IPS-18a (cell line): ENCODE measurements around the gene USP17L15.
"Not testable (repeated sequence)": the region's sequence is repeated elsewhere in the genome, so short reads cannot be mapped to it uniquely, and the experiment has no call there.

Source experiments
- H3K27ac ChIP-seq: one replicate; pipeline ENCODE4 v1.5.1; 2013; ENCODE audit warnings: low read length
- H3K27me3 ChIP-seq: one replicate; pipeline ENCODE4 v1.6.1; 2013; ENCODE audit warnings: mild to moderate bottlenecking, low read length; ENCODE audit not compliant: control insufficient read depth, insufficient read depth
- H3K36me3 ChIP-seq: one replicate; pipeline ENCODE4 v1.6.1; 2013; ENCODE audit warnings: low read depth, low read length; ENCODE audit not compliant: control insufficient read depth
- H3K4me1 ChIP-seq: one replicate; pipeline ENCODE4 v1.6.1; 2013; ENCODE audit warnings: low read depth, low read length; ENCODE audit not compliant: control insufficient read depth
- H3K4me3 ChIP-seq: one replicate; pipeline ENCODE4 v1.5.1; 2013; ENCODE audit warnings: low read length
- H3K9ac ChIP-seq: one replicate; pipeline ENCODE4 v1.6.1; 2013; ENCODE audit warnings: mild to moderate bottlenecking, low read length, moderate library complexity
- H3K9me3 ChIP-seq: one replicate; pipeline ENCODE4 v1.6.1; 2013; ENCODE audit warnings: low read depth, low read length; ENCODE audit not compliant: control insufficient read depth

USP17L15 gene

GRCh38 chr4:9234085-9234484 is at the start of gene USP17L15:
USP17L15 (plus strand) TSS chr4:9234385; CDS start chr4:9234385, 0 bp downstream.
- not testable (repeated sequence) for H3K4me3 ChIP-seq, H3K27ac ChIP-seq, H3K9me3 ChIP-seq, H3K36me3 ChIP-seq, H3K27me3 ChIP-seq, H3K9ac ChIP-seq, H3K4me1 ChIP-seq

- H3K27me3 ChIP-seq, H3K4me3 ChIP-seq, H3K27ac ChIP-seq, H3K4me1 ChIP-seq, H3K9me3 ChIP-seq, H3K9ac ChIP-seq, H3K36me3 ChIP-seq: not testable (repeated sequence)
Observed at GRCh38 chr4:9210357-9210756, 23.8 kb upstream of the USP17L15 start, which contains the start of gene USP17L10. USP17L10 (plus strand) TSS chr4:9210657; CDS start chr4:9210657, 0 bp downstream.

GRCh38 chr4:9214701-9215100 is 19.5 kb upstream of the USP17L15 start:
- not testable (repeated sequence) for H3K36me3 ChIP-seq, H3K4me1 ChIP-seq, H3K27ac ChIP-seq, H3K9ac ChIP-seq, H3K27me3 ChIP-seq, H3K9me3 ChIP-seq, H3K4me3 ChIP-seq

GRCh38 chr4:9215105-9215504 is 19.1 kb upstream of the USP17L15 start, which contains the start of gene USP17L11:
USP17L11 (plus strand) TSS chr4:9215405; CDS start chr4:9215405, 0 bp downstream.
- H3K27ac ChIP-seq, H3K9ac ChIP-seq, H3K4me3 ChIP-seq, H3K36me3 ChIP-seq, H3K4me1 ChIP-seq, H3K9me3 ChIP-seq, H3K27me3 ChIP-seq: not testable (repeated sequence)

GRCh38 chr4:9219852-9220251 is 14.3 kb upstream of the USP17L15 start, which contains the start of gene USP17L12:
USP17L12 (plus strand) TSS chr4:9220152; CDS start chr4:9220152, 0 bp downstream.
- not testable (repeated sequence) for H3K27ac ChIP-seq, H3K9ac ChIP-seq, H3K9me3 ChIP-seq, H3K4me3 ChIP-seq, H3K36me3 ChIP-seq, H3K27me3 ChIP-seq, H3K4me1 ChIP-seq

GRCh38 chr4:9224596-9224995 is 9.6 kb upstream of the USP17L15 start, which contains the start of gene USP17L13:
USP17L13 (plus strand) TSS chr4:9224896; CDS start chr4:9224896, 0 bp downstream.
- not testable (repeated sequence) for H3K4me3 ChIP-seq, H3K36me3 ChIP-seq, H3K9me3 ChIP-seq, H3K27ac ChIP-seq, H3K4me1 ChIP-seq, H3K27me3 ChIP-seq, H3K9ac ChIP-seq

- not testable (repeated sequence) for H3K36me3 ChIP-seq, H3K27ac ChIP-seq
Observed at GRCh38 chr4:9230249-9230648, 3.9 kb upstream of the USP17L15 start.

GRCh38 chr4:9238461-9238860 is 4.3 kb downstream of the USP17L15 start:
- H3K27me3 ChIP-seq, H3K27ac ChIP-seq, H3K4me1 ChIP-seq, H3K4me3 ChIP-seq, H3K36me3 ChIP-seq, H3K9ac ChIP-seq, H3K9me3 ChIP-seq: not testable (repeated sequence)

More at GRCh38 chr4:9230249-9230648, 3.9 kb upstream of the USP17L15 start:
- H3K9me3 ChIP-seq, H3K4me1 ChIP-seq, H3K9ac ChIP-seq, H3K4me3 ChIP-seq, H3K27me3 ChIP-seq: not testable (repeated sequence)

- not testable (repeated sequence) for H3K36me3 ChIP-seq, H3K27me3 ChIP-seq, H3K9me3 ChIP-seq, H3K9ac ChIP-seq, H3K4me3 ChIP-seq, H3K4me1 ChIP-seq, H3K27ac ChIP-seq
Observed at GRCh38 chr4:9243579-9243978, 9.4 kb downstream of the USP17L15 start, which contains the start of gene USP17L17. USP17L17 (plus strand) TSS chr4:9243879; CDS start chr4:9243879, 0 bp downstream.

- not testable (repeated sequence) for H3K36me3 ChIP-seq, H3K9ac ChIP-seq, H3K27me3 ChIP-seq, H3K27ac ChIP-seq, H3K4me3 ChIP-seq, H3K9me3 ChIP-seq, H3K4me1 ChIP-seq
Observed at GRCh38 chr4:9247953-9248680, 13.9 kb downstream of the USP17L15 start, which contains the start of gene USP17L18. USP17L18 (plus strand) TSS chr4:9248630; CDS start chr4:9248630, 0 bp downstream.

GRCh38 chr4:9253078-9253477 is 18.9 kb downstream of the USP17L15 start, which contains the start of gene USP17L19:
USP17L19 (plus strand) TSS chr4:9253378; CDS start chr4:9253378, 0 bp downstream.
- H3K36me3 ChIP-seq, H3K4me1 ChIP-seq, H3K27ac ChIP-seq, H3K9ac ChIP-seq, H3K4me3 ChIP-seq, H3K9me3 ChIP-seq, H3K27me3 ChIP-seq: not testable (repeated sequence)

- not testable (repeated sequence) for H3K27ac ChIP-seq, H3K9ac ChIP-seq, H3K4me1 ChIP-seq, H3K27me3 ChIP-seq, H3K36me3 ChIP-seq, H3K4me3 ChIP-seq, H3K9me3 ChIP-seq
Observed at GRCh38 chr4:9257824-9258223, 23.6 kb downstream of the USP17L15 start, which contains the start of gene USP17L20. USP17L20 (plus strand) TSS chr4:9258124; CDS start chr4:9258124, 0 bp downstream.
